ENCODE results near the gene PKD2. TPM values are rescaled to one million over a fixed set of nuclear protein-coding genes. Genes with fewer than 3 reads are reported as not detected.

PKD2 gene
- total RNA-seq, 4 donors from 2014 or later: 4.1 to 7.6 (median 6.2) TPM

GRCh38 chr4:88062311-88062710 lies 54.9 kb downstream of the PKD2 start:
- peaks cover 0 to 5% of the 10 kb centered on the region in 2 donors for H3K4me1 ChIP-seq
- TF ChIP-seq POLR2A (IDR thresholded peaks at IDR 0.05): no peak
- TF ChIP-seq, protein P1, sequence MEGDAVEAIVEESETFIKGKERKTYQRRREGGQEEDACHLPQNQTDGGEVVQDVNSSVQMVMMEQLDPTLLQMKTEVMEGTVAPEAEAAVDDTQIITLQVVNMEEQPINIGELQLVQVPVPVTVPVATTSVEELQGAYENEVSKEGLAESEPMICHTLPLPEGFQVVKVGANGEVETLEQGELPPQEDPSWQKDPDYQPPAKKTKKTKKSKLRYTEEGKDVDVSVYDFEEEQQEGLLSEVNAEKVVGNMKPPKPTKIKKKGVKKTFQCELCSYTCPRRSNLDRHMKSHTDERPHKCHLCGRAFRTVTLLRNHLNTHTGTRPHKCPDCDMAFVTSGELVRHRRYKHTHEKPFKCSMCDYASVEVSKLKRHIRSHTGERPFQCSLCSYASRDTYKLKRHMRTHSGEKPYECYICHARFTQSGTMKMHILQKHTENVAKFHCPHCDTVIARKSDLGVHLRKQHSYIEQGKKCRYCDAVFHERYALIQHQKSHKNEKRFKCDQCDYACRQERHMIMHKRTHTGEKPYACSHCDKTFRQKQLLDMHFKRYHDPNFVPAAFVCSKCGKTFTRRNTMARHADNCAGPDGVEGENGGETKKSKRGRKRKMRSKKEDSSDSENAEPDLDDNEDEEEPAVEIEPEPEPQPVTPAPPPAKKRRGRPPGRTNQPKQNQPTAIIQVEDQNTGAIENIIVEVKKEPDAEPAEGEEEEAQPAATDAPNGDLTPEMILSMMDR (IDR thresholded peaks at IDR 0.05 in 4 of 5, conservative IDR thresholded peaks at IDR 0.05 in 1 of 5): no peak
- H3K27me3 ChIP-seq: no peaks in the 10 kb centered on the region
- H3K27ac ChIP-seq: no peak overlapping the region
- in situ Hi-C loops (cut with MboI; ENCODE audit: low sequenced_read_pairs in 4 of 4) (no loop called here), intact Hi-C loops (cut with DNase I; ENCODE audit: low total_unique reads) (no loop called here)
- no peaks in the 10 kb centered on the region for H3K9me3 ChIP-seq
- DNase-seq (no peak), ATAC-seq (no peak)
- no peak overlapping the region for H3K4me3 ChIP-seq
- peaks cover 0 to 18% of the 10 kb centered on the region in 2 donors for H3K36me3 ChIP-seq

DNA sequence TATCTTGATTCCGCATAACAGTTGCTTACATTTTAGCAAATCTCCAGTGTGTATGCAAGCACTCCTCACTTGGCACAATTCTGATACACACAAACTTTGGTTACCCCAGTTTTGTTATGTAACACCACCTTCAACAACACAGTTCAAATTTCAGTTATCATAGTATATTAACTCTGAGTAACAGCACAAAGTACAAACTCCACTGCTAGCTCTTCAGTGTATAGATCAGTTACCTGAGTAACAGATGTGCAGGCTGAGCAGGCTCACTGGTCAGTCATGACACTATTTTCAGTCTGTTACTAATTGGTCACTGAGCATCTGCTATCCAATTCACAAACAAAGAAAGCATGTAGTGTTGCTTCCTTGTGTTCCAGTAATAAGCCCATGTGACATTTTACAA lies 55.4 kb downstream of the PKD2 start:
- Histone ChIP-seq H3K9me3 (no peaks in the 10 kb centered on the region), H3K27ac (no peak overlapping the region), H3K27me3 (no peaks in the 10 kb centered on the region), H3K4me3 (no peak overlapping the region), H3K4me1 (peaks cover 0 to 5% of the 10 kb centered on the region in 2 donors), H3K36me3 (peaks cover 0 to 18% of the 10 kb centered on the region in 2 donors)
- ATAC-seq (peak in 1 of 2 donors; percentile 30), DNase-seq (no peak)
- TF ChIP-seq, protein P1 (IDR thresholded peaks at IDR 0.05 in 4 of 5, conservative IDR thresholded peaks at IDR 0.05 in 1 of 5): no peak
- TF ChIP-seq POLR2A (IDR thresholded peaks at IDR 0.05): no peak
- intact Hi-C loops (cut with DNase I; ENCODE audit: low total_unique reads) (no loop called here), in situ Hi-C loops (cut with MboI; ENCODE audit: low sequenced_read_pairs in 4 of 4) (no loop called here)

GRCh38 chr4:88063634-88064296 lies 56.3 kb downstream of the PKD2 start:
- Histone ChIP-seq H3K4me1 (peaks cover 0 to 5% of the 10 kb centered on the region in 2 donors), H3K9me3 (no peaks in the 10 kb centered on the region), H3K27ac (no peak overlapping the region), H3K36me3 (peaks cover 0 to 26% of the 10 kb centered on the region in 2 donors), H3K27me3 (no peaks in the 10 kb centered on the region), H3K4me3 (no peak overlapping the region)
- no peak for ATAC-seq
- in situ Hi-C loops (cut with MboI; ENCODE audit: low sequenced_read_pairs in 4 of 4): no loop called here
- TF ChIP-seq, protein P1 (IDR thresholded peaks at IDR 0.05 in 4 of 5, conservative IDR thresholded peaks at IDR 0.05 in 1 of 5): no peak
- TF ChIP-seq POLR2A (IDR thresholded peaks at IDR 0.05): no peak
- DNase-seq: no peak
- intact Hi-C loops (cut with DNase I; ENCODE audit: low total_unique reads): no loop called here

- H3K36me3 ChIP-seq: peaks cover 0 to 31% of the 10 kb centered on the region in 2 donors
- no peak overlapping the region for H3K27ac ChIP-seq
- no peaks in the 10 kb centered on the region for H3K9me3 ChIP-seq
- TF ChIP-seq, protein P1 (IDR thresholded peaks at IDR 0.05 in 4 of 5, conservative IDR thresholded peaks at IDR 0.05 in 1 of 5): no peak
- TF ChIP-seq POLR2A (IDR thresholded peaks at IDR 0.05): no peak
- peaks cover 0 to 5% of the 10 kb centered on the region in 2 donors for H3K4me1 ChIP-seq
- DNase-seq (no peak), ATAC-seq (no peak)
- intact Hi-C loops (cut with DNase I; ENCODE audit: low total_unique reads) (no loop called here), in situ Hi-C loops (cut with MboI; ENCODE audit: low sequenced_read_pairs in 4 of 4) (no loop called here)
- no peaks in the 10 kb centered on the region for H3K27me3 ChIP-seq
- no peak overlapping the region for H3K4me3 ChIP-seq
These were observed 57.0 kb downstream of the PKD2 start for GRCh38 chr4:88064410-88064809.

All from gastrocnemius medialis (tissue), 4 donors.